HCT116 (cell line): ENCODE measurements around the gene CCDC91. TPM values are rescaled to one million over a fixed set of nuclear protein-coding genes. Genes with fewer than 3 reads are reported as not detected.

ENCODE experiments used
- ATAC-seq: fragments of 200-7000 bp; cut with Tn5 transposase; 2 replicates; pipeline ENCODE4 v1.9.1; 2020; ENCODE audit warnings: mild to moderate bottlenecking, moderate library complexity
- BruUV-seq: library from RNA; stranded (reverse); fragments of 400-500 nt; replicated peaks from 2 replicates; lab custom pipeline; 2021; lab: Mats Ljungman, UMichigan
- CTCF ChIA-PET: fragments of 300-600 bp; sonication (Branson Sonifier 250); formaldehyde crosslinking; loops from one replicate; lab custom pipeline; 2021; ENCODE audit warnings: antibody characterized with exemption; lab: Charles Lee
- POLR2A ChIA-PET: fragments of 300-600, 350-600 bp; sonication (Branson Sonifier 250); formaldehyde crosslinking; loops from one replicate; lab custom pipeline; 2021; ENCODE audit warnings: antibody characterized with exemption; lab: Charles Lee
- RAD21 ChIA-PET, 2 experiments: fragments of 300-600 bp; sonication (Branson Sonifier 250); formaldehyde crosslinking; loops; one replicate each; lab custom pipeline; 2023; ENCODE audit warnings: low total read pairs in 2 of 2; ENCODE audit not compliant: uncharacterized antibody in 2 of 2, unreplicated experiment in 2 of 2, low non-redundant PET in 1 of 2; lab: Charles Lee
- DNase-seq: peaks from one replicate; pipeline ENCODE4 v3.0.0-alpha.2; 2010; ENCODE audit warnings: low read depth, low spot score
- H2AFZ ChIP-seq: fragments of 200-600 bp; shearing (Covaris generic), sonication (generic); 2 replicates; pipeline ENCODE4 v1.6.1; 2017; ENCODE audit warnings: low read depth, mixed run types, mixed read lengths, antibody characterized with exemption, low read length; ENCODE audit not compliant: poor library complexity, severe bottlenecking
- H3K27ac ChIP-seq: 2 replicates; pipeline ENCODE4 v1.5.1; 2012; ENCODE audit warnings: low read depth, low read length
- H3K27me3 ChIP-seq: fragments of 200-600 bp; sonication (generic); 2 replicates; pipeline ENCODE4 v1.6.1; 2016; ENCODE audit warnings: mixed run types, low read length, mixed read lengths; ENCODE audit not compliant: insufficient read depth
- H3K36me3 ChIP-seq, 2 experiments: fragments of 200-500 bp in 1 of 2; fragments of 200-600 bp in 1 of 2; sonication (Bioruptor generic) in 1 of 2; sonication (generic) in 1 of 2; 2 replicates each; pipeline versions ENCODE4 v1.5.1 to v1.6.1; 2014 to 2016; ENCODE audit warnings: low read length in 2 of 2, inconsistent platforms in 1 of 2, mixed read lengths in 1 of 2, mixed run types in 1 of 2; ENCODE audit not compliant: insufficient read depth in 2 of 2, control insufficient read depth in 1 of 2
- H3K4me1 ChIP-seq, 2 experiments: fragments of 200-600 bp in 1 of 2; sonication (generic) in 1 of 2; 2 replicates each; pipeline versions ENCODE4 v1.5.1 to v1.6.1; 2012 to 2017; ENCODE audit warnings: low read length in 2 of 2, inconsistent platforms in 1 of 2, mild to moderate bottlenecking in 1 of 2, mixed read lengths in 1 of 2, mixed run types in 1 of 2, moderate library complexity in 1 of 2; ENCODE audit not compliant: insufficient read depth in 2 of 2, control insufficient read depth in 1 of 2
- H3K4me2 ChIP-seq: fragments of 200-600 bp; sonication (generic); 2 replicates; pipeline ENCODE4 v1.6.1; 2017; ENCODE audit warnings: mixed run types, low read length, mixed read lengths
- H3K4me3 ChIP-seq, 2 experiments: fragments of 200-600 bp in 1 of 2; sonication (generic) in 1 of 2; replicated peaks in 1 of 2; 2 replicates each; pipeline ENCODE4 v1.5.1; 2011 to 2016; ENCODE audit warnings: low read length in 2 of 2, control low read depth in 1 of 2, low read depth in 1 of 2, mild to moderate bottlenecking in 1 of 2, mixed read lengths in 1 of 2, mixed run types in 1 of 2
- H3K79me2 ChIP-seq: fragments of 200-600 bp; sonication (generic); 2 replicates; pipeline ENCODE4 v1.6.1; 2017; ENCODE audit warnings: mild to moderate bottlenecking, mixed run types, low read length, moderate library complexity, mixed read lengths; ENCODE audit not compliant: insufficient read depth
- H3K9ac ChIP-seq: fragments of 200-600 bp; sonication (generic); 2 replicates; pipeline ENCODE4 v1.6.1; 2016; ENCODE audit warnings: low read length, mixed read lengths
- H3K9me2 ChIP-seq: fragments of 200-600 bp; sonication (generic), shearing (Covaris generic); 2 replicates; pipeline ENCODE4 v1.6.1; 2017; ENCODE audit warnings: mixed run types, mild to moderate bottlenecking, moderate library complexity; ENCODE audit not compliant: insufficient read depth
- H3K9me3 ChIP-seq, 2 experiments: fragments of 200-500 bp in 1 of 2; fragments of 200-600 bp in 1 of 2; sonication (Bioruptor generic) in 1 of 2; sonication (generic) in 1 of 2; 2 replicates each; pipeline ENCODE4 v1.6.1; 2014 to 2017; ENCODE audit warnings: low read length in 2 of 2, mixed read lengths in 2 of 2, inconsistent platforms in 1 of 2, low read depth in 1 of 2, mild to moderate bottlenecking in 1 of 2, mixed run types in 1 of 2, moderate library complexity in 1 of 2; ENCODE audit not compliant: control insufficient read depth in 1 of 2, insufficient read depth in 1 of 2
- H4K20me1 ChIP-seq: fragments of 200-600 bp; sonication (generic), shearing (Covaris generic); 2 replicates; pipeline ENCODE4 v1.6.1; 2017; ENCODE audit warnings: mixed run types, mild to moderate bottlenecking, moderate library complexity; ENCODE audit not compliant: insufficient read depth
- ATF3 ChIP-seq: IDR thresholded peaks from 2 replicates; pipeline ENCODE4 v1.6.1; 2012
- CBX3 ChIP-seq: IDR thresholded peaks from 2 replicates; pipeline ENCODE4 v1.6.1; 2012; ENCODE audit warnings: low read depth
- CEBPB ChIP-seq: IDR thresholded peaks from 2 replicates; pipeline ENCODE4 v1.6.1; 2012; ENCODE audit warnings: low read depth
- CTCF ChIP-seq, 3 experiments: fragments of 200-600 bp in 1 of 3; sonication (generic) in 1 of 3; IDR thresholded peaks in 2 of 3; conservative IDR thresholded peaks in 1 of 3; 2 replicates each; pipeline ENCODE4 v1.5.1; 2012 to 2017; ENCODE audit warnings: low read depth in 2 of 3, low read length in 2 of 3, antibody characterized with exemption in 1 of 3, borderline replicate concordance in 1 of 3, control low read depth in 1 of 3, mild to moderate bottlenecking in 1 of 3, mixed read lengths in 1 of 3, mixed run types in 1 of 3, moderate library complexity in 1 of 3; ENCODE audit not compliant: insufficient read depth in 1 of 3
- EGR1 ChIP-seq: IDR thresholded peaks from 2 replicates; pipeline ENCODE4 v1.6.1; 2012; ENCODE audit warnings: low read depth
- ELF1 ChIP-seq: IDR thresholded peaks from 2 replicates; pipeline ENCODE4 v1.6.1; 2012; ENCODE audit warnings: low read depth, borderline replicate concordance
- EZH2 ChIP-seq: fragments of 200-600 bp; sonication (generic); IDR thresholded peaks from 2 replicates; pipeline ENCODE4 v1.6.1; 2017; ENCODE audit warnings: antibody characterized with exemption, mixed run types
- EZH2phosphoT487 ChIP-seq: fragments of 200-600 bp; IDR thresholded peaks from 2 replicates; pipeline ENCODE4 v1.6.1; 2018; ENCODE audit warnings: antibody characterized with exemption, borderline replicate concordance
- FOSL1 ChIP-seq: IDR thresholded peaks from 2 replicates; pipeline ENCODE4 v1.6.1; 2012; ENCODE audit warnings: low read depth
- JUND ChIP-seq: IDR thresholded peaks from 2 replicates; pipeline ENCODE4 v1.6.1; 2012
- POLR2A ChIP-seq: IDR thresholded peaks from 2 replicates; pipeline ENCODE4 v1.7.0; 2011; ENCODE audit warnings: borderline replicate concordance; ENCODE audit not compliant: insufficient read depth, insufficient read length; ENCODE audit errors: extremely low read depth
- RAD21 ChIP-seq: IDR thresholded peaks from 2 replicates; pipeline ENCODE4 v1.6.1; 2012; ENCODE audit warnings: low read depth, mild to moderate bottlenecking
- REST ChIP-seq: IDR thresholded peaks from 2 replicates; pipeline ENCODE4 v1.6.1; 2012; ENCODE audit warnings: low read depth
- SIN3A ChIP-seq: IDR thresholded peaks from 2 replicates; pipeline ENCODE4 v1.6.1; 2012; ENCODE audit warnings: low read depth
- SP1 ChIP-seq: IDR thresholded peaks from 2 replicates; pipeline ENCODE4 v1.6.1; 2012; ENCODE audit warnings: low read depth
- SRF ChIP-seq: IDR thresholded peaks from 2 replicates; pipeline ENCODE4 v1.6.1; 2012; ENCODE audit warnings: low read depth
- TCF7L2 ChIP-seq: IDR thresholded peaks from 2 replicates; pipeline ENCODE4 v1.7.0; 2011; ENCODE audit warnings: borderline replicate concordance, inconsistent platforms; ENCODE audit not compliant: insufficient read depth, insufficient read length; ENCODE audit errors: extremely low read depth
- YY1 ChIP-seq: IDR thresholded peaks from 2 replicates; pipeline ENCODE4 v1.6.1; 2011; ENCODE audit warnings: low read length, low read depth, moderate library complexity, mild to moderate bottlenecking; ENCODE audit not compliant: insufficient replicate concordance; ENCODE audit errors: extremely low read depth
- ZBTB33 ChIP-seq: IDR thresholded peaks from 2 replicates; pipeline ENCODE4 v1.6.1; 2011; ENCODE audit warnings: mild to moderate bottlenecking, low read length, moderate library complexity; ENCODE audit not compliant: insufficient replicate concordance; ENCODE audit errors: extremely low read depth
- ZNF274 ChIP-seq: fragments of 200-500 bp; sonication (Bioruptor generic); IDR thresholded peaks from 2 replicates; pipeline ENCODE4 v1.6.1; 2014; ENCODE audit warnings: mild to moderate bottlenecking, low read depth, low read length, inconsistent platforms
- intact Hi-C: fragments of 100-400 bp; cut with micrococcal nuclease; formaldehyde crosslinking; loops from 2 replicates; pipeline ENCODE4 v1.10.0; 2022
- total RNA-seq: library from RNA; stranded (reverse); gene quantifications from one replicate; pipeline ENCODE4 v1.2.1, GENCODE V29; 2021; ENCODE audit not compliant: unreplicated experiment

CCDC91 gene
- total RNA-seq, 1 experiment from 2014 or later, result 18.1 TPM

GRCh38 chr12:28425526-28425925, 235.3 kb downstream of the CCDC91 start:
- RAD21 ChIA-PET, result no interaction called here
- DNase-seq (no peak), ATAC-seq (no peak)
- POLR2A ChIA-PET, result no interaction called here
- no peak overlapping the region for H3K9ac ChIP-seq
- H3K4me3 ChIP-seq, result no peak overlapping the region
- TF ChIP-seq SIN3A (no peak), CTCF (IDR thresholded peaks at IDR 0.05 in 2 of 3, conservative IDR thresholded peaks at IDR 0.05 in 1 of 3; ENCODE audit: borderline replicate concordance in 1 of 3, insufficient read depth in 1 of 3, low read depth in 2 of 3, low read length in 2 of 3) (no peak), ZBTB33 (no peak), FOSL1 (no peak), RAD21 (no peak), ELF1 (no peak), EGR1 (no peak), CEBPB (no peak), ATF3 (no peak), SRF (no peak), POLR2A (no peak), REST (no peak), TCF7L2 (no peak), ZNF274 (no peak), EZH2phosphoT487 (no peak), YY1 (no peak), CBX3 (no peak), JUND (no peak), EZH2 (no peak), SP1 (no peak)
- no peaks in the 10 kb centered on the region for H3K9me2 ChIP-seq
- no peak overlapping the region for H3K4me2 ChIP-seq
- H3K27me3 ChIP-seq, result no peaks in the 10 kb centered on the region
- no TSS peak for BruUV-seq
- CTCF ChIA-PET, result no interaction called here
- H3K36me3 ChIP-seq, result no peaks in the 10 kb centered on the region
- no peaks in the 10 kb centered on the region for H3K9me3 ChIP-seq
- no peak overlapping the region for H3K27ac ChIP-seq
- H2AFZ ChIP-seq, result no peak overlapping the region
- H3K79me2 ChIP-seq, result no peaks in the 10 kb centered on the region
- H3K4me1 ChIP-seq, result no peaks in the 10 kb centered on the region
- H4K20me1 ChIP-seq, result no peaks in the 10 kb centered on the region
- intact Hi-C loops, result no loop called here
